Posterior vena cava (tissue), 2 donors: ENCODE data around the gene BCAR1. TPM values are rescaled to one million over a fixed set of nuclear protein-coding genes. Genes with fewer than 3 reads are reported as not detected.
A peak's percentile ranks its signal among the peaks of the same experiment; 100 is the strongest.
"Not testable (repeated sequence)": the region's sequence is repeated elsewhere in the genome, so short reads cannot be mapped to it uniquely, and the experiment has no call there.

Source experiments
- DNase-seq: peaks from one replicate; pipeline ENCODE4 v3.0.0-alpha.2; 2020; ENCODE audit warnings: low spot score
- intact Hi-C, 2 donors: fragments of 100-400 bp; cut with DNase I; formaldehyde crosslinking; loops; one replicate each; pipeline versions ENCODE4 v1.14.1 to v1.14.2; 2022 to 2023
- total RNA-seq, 2 donors: library from RNA; stranded (reverse); fragmentation: NEBNext Ultra II Directional; extraction: Animal tissue kit (Norgen Biotek cat#: 25700); gene quantifications; one replicate each; pipeline ENCODE4 v1.2.1, GENCODE V29; 2021
- donor health status: DM: yes; HTN: yes; CAD: no.
- donor health status: DM: yes; HTN: yes; CAD: no.

Gene BCAR1
- total RNA-seq, 2 donors from 2014 or later, result 48.7 to 104 TPM

DNA sequence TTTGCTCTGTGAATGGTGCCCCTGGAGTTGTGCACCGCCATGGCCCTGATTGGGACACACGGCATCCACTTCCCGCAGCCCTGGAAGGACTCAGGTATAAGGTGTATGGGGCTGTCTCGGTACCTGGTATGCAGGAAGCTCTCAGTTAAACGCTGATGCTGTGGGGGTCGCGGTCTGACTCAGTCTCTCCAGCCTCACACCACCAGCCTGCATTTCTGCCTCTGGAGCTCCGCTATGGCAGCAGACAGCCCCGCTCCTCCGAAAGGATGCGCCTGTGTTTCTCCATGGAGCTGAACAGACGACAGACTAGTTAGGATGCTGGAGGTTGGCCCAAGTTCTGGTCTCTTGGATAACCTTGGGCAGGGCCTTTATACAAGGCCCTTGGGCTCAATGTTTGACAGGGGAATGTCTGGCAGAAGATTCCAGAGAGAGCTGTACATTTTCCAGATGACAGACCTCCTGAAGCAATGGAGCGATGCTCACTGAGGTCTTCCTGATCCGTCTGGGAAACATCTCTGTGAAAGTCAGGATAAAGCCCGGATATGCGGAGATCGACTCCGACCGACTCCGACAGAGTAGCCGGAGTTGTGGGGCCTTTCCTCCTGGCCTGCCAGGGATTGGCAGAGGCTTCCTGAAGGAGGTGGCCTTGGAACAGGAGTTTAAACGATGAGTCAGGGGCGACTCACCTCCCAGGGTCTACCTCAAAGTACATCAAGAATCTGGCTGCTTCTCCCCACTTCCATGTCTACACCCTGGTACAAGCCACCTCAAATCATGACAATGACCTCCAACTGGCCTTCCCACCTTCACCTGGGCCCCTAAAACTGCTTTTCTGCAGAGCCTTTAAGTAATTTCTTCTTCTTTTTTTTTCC is 21.9 kb upstream of the BCAR1 start:
- DNase-seq, result no peak
- intact Hi-C loops, result no loop called here

DNA sequence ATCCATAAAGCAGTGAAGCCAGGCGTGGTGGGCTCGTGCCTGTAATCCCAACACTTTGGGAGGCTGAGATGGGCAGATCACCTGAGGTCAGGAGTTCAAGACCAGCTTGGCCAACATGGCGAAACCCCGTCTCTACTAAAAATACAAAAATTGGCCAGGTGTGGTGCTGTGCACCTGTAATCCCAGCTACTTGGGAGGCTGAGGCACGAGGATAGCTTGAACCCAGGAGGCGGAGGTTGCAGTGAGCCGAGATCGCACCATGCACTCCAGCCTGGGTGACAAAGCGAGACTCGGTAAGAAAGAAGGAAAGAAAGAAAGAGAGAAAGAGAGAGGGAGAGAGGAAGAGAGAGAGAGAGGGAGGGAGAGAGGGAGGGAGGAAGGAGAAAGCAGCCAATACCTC is 21.2 kb upstream of the BCAR1 start:
- DNase-seq, intact Hi-C loops: not testable (repeated sequence)

GRCh38 chr16:75272097-75272551 is 20.7 kb upstream of the BCAR1 start:
- no peak for DNase-seq
- intact Hi-C loops, result no loop called here

- DNase-seq, result no peak
- intact Hi-C loops, result no loop called here
These were observed 20.1 kb upstream of the BCAR1 start for GRCh38 chr16:75271441-75272096.

DNA sequence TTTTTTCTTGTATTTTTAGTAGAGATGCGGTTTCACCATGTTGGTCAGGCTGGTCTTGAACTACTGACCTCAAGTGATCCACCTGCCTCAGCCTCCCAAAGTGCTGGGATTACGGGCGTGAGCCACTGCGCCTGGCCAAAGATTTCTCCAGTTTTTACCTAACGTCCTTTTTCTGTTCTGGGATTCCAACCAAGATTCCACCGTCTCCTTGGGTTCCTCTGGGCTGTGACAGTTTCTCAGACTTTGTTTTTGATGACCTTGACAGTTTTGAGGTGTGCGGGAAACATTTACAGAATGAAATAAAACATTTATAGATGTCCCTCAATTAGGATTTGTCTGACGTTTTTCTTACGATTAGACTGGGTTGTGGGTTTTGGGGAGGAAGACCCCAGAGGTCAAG is 17.9 kb upstream of the BCAR1 start:
- DNase-seq, intact Hi-C loops: not testable (repeated sequence)

GRCh38 chr16:75267631-75268264 is 16.3 kb upstream of the BCAR1 start:
- no peak for DNase-seq

GRCh38 chr16:75266738-75267630 is 15.6 kb upstream of the BCAR1 start:
- DNase-seq, result no peak
- intact Hi-C loops, result no loop called here

More at GRCh38 chr16:75267631-75268264, 16.3 kb upstream of the BCAR1 start:
- intact Hi-C loops, result no loop called here

DNA sequence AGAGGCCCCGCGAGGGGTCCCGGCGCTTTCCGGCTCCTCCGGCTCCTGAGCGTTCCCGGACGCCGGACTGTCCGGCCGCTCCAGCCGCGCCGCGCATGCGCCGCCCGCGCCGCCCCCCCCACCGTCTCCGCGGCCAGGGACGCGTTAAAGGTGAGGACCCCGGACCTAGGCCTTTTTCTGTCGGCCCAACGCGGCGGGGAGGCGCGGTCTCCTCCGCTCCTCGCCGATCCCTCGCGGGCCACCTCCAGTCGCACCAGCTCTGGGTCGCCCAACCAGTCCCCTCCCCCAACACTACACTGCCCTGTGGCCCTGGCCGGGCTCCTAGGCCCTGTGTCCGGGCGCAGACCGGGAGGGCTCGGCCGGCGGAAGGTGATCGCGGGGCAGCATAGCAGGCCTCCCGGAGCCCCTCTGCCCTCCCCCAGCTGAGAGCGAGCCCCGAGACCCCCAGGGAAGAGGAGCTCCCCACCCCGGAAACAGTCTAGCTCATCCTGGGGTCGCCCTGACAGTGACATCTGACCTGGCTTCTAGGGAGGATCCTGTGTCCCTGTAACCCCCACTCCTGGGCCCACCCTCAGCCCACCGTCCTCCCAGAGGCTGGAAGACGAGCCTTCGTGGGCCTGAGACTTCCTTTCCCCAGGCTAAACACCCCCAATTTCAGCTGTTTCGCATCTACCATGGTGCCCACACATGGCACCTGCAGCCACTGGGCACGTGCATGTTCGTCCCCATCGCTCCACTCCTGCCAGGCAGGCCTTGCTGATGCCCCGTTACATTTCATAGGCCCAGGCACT is 14.7 kb upstream of the BCAR1 start:
- peak; percentile 92 for DNase-seq
- intact Hi-C loops, result no loop called here

- intact Hi-C loops, result no loop called here
- no peak for DNase-seq
These were observed 13.8 kb upstream of the BCAR1 start for GRCh38 chr16:75264999-75265910.

- intact Hi-C loops, result no loop called here
- DNase-seq, result no peak
These were observed 13.1 kb upstream of the BCAR1 start for GRCh38 chr16:75264457-75264998.

GRCh38 chr16:75263963-75264445 is 12.6 kb upstream of the BCAR1 start:
- intact Hi-C loops, result no loop called here
- DNase-seq, result no peak

DNA sequence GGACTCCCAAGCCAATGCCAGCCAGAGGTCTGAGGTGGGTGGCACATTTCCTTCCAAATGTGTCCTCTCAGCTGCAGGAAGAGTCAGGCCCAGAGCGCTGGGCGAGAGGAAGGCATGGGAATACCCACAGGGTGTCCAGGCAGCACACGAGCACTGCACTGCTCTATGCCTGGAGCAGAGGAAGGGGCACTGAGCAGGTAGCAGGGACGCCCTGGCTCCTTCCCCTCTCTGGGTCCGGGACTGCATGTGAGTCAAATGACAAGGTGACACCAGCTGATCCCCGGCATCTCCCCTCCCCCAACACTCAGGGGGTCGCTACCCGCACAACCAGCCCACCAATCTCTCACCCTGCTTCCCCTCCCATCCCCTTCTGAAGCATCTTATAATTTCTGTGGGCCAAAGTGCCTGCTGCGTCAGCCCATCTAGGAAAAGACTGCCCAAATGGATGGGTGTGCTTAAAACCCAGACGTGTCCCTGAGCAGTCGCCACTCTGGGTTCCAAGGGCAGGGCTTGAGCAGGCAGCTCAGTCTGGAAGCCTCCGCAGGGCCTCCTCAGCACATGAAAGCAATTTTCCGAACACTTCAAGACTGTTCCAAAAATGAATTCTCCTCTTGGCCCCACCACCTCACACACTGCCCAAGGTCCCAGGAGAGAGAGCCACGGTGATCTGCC is 12.0 kb upstream of the BCAR1 start:
- intact Hi-C loops, result no loop called here
- DNase-seq, result no peak

GRCh38 chr16:75262800-75263127 is 11.3 kb upstream of the BCAR1 start:
- no peak for DNase-seq
- intact Hi-C loops, result no loop called here

DNA sequence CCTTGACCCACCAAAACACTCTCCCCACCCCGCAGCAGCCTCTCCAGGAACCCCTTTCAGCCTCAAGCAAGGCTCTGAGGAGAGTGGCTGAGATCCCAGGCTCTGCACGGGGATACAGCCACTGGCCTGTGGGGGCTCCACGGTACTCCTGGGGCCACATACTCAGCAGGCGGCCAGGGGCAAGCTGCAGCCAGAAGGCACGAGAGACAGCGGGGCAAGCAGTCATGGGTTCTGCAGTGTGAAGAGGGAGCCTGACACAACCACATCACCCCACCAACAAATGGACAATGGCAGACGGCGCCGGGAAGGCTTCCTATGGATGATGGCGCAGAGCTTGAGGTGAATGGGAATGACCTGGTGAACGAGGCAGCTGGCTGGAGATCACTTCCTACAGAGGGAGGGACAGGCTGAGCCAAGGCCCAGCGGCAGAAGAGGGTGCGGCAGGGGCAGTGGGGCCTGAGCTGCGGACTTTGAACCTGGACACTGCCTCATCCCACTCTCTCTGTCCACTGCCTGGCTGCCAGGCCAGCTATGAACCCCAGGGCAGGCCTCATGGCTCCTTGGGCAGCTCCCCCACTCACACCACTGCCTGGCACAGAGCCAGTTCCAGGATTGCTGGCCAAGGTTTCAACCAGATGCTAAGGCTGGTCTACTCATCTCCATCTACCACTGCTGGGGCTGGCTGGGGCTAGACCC is 10.8 kb upstream of the BCAR1 start:
- intact Hi-C loops, result no loop called here

GRCh38 chr16:75261590-75262078 is 10.2 kb upstream of the BCAR1 start:
- intact Hi-C loops, result no loop called here
- DNase-seq, result no peak

More for the DNA sequence above, 10.8 kb upstream of the BCAR1 start:
- DNase-seq, result no peak
